ENCODE measurements around the gene SPNS2.

- no peak for TF ChIP-seq CTCF (IDR thresholded peaks at IDR 0.05)
- no peak for TF ChIP-seq EP300 (IDR thresholded peaks at IDR 0.05)
- TF ChIP-seq POLR2A (IDR thresholded peaks at IDR 0.05), result no peak
Measured at GRCh38 chr17:4506892-4507291, 8.2 kb downstream of the SPNS2 start.

Measured in upper lobe of left lung (tissue), 4 donors.